Measurements from ENCODE around the gene ZNF385C. TPM values are rescaled to one million over a fixed set of nuclear protein-coding genes. Genes with fewer than 3 reads are reported as not detected.

ZNF385C gene
- total RNA-seq, 4 donors from 2014 or later: 0.27 to 0.48 TPM; not detected in 2

- Histone ChIP-seq H3K9me3 (no peaks in the 10 kb centered on the region), H3K27me3 (no peaks in the 10 kb centered on the region), H3K4me1 (peaks cover 0 to 8% (median 3%) of the 10 kb centered on the region in 4 donors), H3K36me3 (peaks cover 0 to 5% (median 0%) of the 10 kb centered on the region in 4 donors), H3K27ac (no peak overlapping the region), H3K4me3 (no peak overlapping the region)
- intact Hi-C loops (cut with DNase I; ENCODE audit: low total_unique reads): no loop called here
- 89% methylated on average over 3 of the region's 3 CpGs; no CpG with 5 or more reads in 1 of the 2 donors for WGBS, 2 donors (ENCODE audit: low coverage in 1 of 2)
- in situ Hi-C loops (cut with MboI; ENCODE audit: low pct_ligation_motif_present in 1 of 4, low pct_unique_long_range_greater_than_20kb in 1 of 4, low sequenced_read_pairs in 3 of 4): loop anchor here in 2 of 4 donors (10.0 kb wide), 1 partner anchor 139 kb away; the partner anchor contains the start of gene CNP (in 2 of the 2)
- TF ChIP-seq POLR2A (IDR thresholded peaks at IDR 0.05): no peak
- TF ChIP-seq EP300 (IDR thresholded peaks at IDR 0.05; ENCODE audit: low read depth): no peak
- TF ChIP-seq POLR2AphosphoS5 (IDR thresholded peaks at IDR 0.05): no peak
- TF ChIP-seq, protein P1, sequence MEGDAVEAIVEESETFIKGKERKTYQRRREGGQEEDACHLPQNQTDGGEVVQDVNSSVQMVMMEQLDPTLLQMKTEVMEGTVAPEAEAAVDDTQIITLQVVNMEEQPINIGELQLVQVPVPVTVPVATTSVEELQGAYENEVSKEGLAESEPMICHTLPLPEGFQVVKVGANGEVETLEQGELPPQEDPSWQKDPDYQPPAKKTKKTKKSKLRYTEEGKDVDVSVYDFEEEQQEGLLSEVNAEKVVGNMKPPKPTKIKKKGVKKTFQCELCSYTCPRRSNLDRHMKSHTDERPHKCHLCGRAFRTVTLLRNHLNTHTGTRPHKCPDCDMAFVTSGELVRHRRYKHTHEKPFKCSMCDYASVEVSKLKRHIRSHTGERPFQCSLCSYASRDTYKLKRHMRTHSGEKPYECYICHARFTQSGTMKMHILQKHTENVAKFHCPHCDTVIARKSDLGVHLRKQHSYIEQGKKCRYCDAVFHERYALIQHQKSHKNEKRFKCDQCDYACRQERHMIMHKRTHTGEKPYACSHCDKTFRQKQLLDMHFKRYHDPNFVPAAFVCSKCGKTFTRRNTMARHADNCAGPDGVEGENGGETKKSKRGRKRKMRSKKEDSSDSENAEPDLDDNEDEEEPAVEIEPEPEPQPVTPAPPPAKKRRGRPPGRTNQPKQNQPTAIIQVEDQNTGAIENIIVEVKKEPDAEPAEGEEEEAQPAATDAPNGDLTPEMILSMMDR (IDR thresholded peaks at IDR 0.05): no peak
- no peak for DNase-seq
These were observed 6.0 kb upstream of the ZNF385C start for GRCh38 chr17:42104264-42104663.

DNA sequence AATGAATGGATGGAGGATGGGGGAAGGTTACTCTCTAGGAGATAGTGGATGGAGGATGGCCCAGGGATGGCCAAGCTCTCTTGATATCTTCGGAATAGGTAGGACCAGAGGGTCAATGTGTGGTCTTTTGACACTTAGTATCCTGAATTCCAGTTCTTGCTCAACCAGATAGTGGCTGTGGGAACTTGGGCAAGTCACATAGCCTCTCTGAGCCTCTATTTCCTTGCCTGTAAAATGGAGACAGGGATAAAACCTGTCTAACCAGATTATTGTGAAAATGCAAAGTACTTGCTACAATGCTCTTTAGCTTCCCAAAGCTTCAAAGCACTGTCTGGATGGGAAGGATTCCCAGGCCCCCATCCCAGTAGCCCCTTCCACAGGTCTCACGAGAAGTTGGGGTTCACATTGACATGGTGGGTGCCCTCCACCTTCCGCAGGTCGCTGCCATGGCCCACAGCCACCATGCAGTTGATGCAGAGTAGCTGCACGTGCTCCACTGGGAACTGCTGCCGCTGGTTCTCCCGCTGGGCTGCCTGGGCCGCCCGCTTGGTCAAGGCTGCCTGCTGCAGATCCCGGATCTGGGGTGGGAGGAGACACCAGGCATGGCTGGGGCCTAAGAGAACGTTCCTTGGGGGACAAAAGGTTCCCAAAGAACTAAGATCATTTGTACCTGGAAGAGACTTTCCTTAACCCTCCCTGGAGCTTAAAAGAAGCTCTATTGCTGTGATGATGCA is 5.1 kb upstream of the ZNF385C start:
- 88% methylated on average over 11 of the region's 11 CpGs; no CpG with 5 or more reads in 1 of the 2 donors for WGBS, 2 donors (ENCODE audit: low coverage in 1 of 2)
- no peak for DNase-seq
- Histone ChIP-seq H3K4me3 (no peak overlapping the region), H3K27me3 (peaks cover 5% of the 10 kb centered on the region), H3K4me1 (peaks cover 0 to 9% (median 5%) of the 10 kb centered on the region in 4 donors), H3K27ac (no peak overlapping the region), H3K9me3 (no peaks in the 10 kb centered on the region), H3K36me3 (peaks cover 0 to 5% (median 0%) of the 10 kb centered on the region in 4 donors)
- TF ChIP-seq EP300 (IDR thresholded peaks at IDR 0.05; ENCODE audit: low read depth) (no peak), POLR2A (IDR thresholded peaks at IDR 0.05) (no peak), POLR2AphosphoS5 (IDR thresholded peaks at IDR 0.05) (no peak)
- TF ChIP-seq, protein P1 (IDR thresholded peaks at IDR 0.05): no peak
- intact Hi-C loops (cut with DNase I; ENCODE audit: low total_unique reads) (no loop called here), in situ Hi-C loops (cut with MboI; ENCODE audit: low pct_ligation_motif_present in 1 of 4, low pct_unique_long_range_greater_than_20kb in 1 of 4, low sequenced_read_pairs in 3 of 4) (loop anchor here in 2 of 4 donors (10.0 kb wide), 1 partner anchor 139 kb away; the partner anchor contains the start of gene CNP (in 2 of the 2))

DNA sequence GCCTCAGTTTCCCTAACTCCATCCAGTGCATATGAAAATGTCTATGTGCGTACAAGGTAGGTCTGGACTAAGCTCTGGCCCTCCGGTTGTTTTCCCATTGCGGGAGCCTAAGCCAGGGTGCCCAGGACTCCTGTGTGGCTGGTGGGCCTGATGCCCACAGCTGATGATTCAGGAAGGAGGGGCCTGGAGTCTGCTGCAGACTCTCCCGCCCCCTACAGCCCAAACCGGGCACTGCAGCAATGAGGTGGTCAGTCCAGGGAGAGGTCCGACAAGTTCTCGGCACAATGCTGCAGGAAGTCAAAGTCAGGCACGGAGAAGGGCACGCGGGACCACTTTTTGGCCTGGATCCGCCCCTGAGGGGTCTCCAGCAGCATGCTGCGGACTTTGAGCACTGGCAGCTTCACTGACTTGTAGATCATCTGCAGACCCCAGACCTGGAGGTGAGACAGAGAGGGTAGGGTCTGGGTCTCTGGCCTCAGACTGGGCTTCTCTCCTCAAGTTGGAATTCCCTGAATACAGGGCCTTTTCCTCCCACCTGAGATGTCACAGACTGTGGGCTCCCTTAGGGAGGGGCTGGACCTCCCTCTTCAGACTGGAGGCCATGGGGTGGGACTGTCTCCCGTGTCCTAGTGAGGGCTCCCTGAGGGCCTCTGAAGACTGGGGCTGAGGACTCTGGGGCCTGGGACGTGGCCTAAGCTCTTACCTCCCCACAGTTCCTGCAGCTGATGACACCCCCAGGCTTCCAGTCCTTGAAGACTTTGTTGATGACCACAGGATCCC is 3.4 kb upstream of the ZNF385C start:
- 46 to 100% methylated on average over 1 to 7 of the region's 14 CpGs for WGBS, 2 donors (ENCODE audit: low coverage in 1 of 2)
- peaks cover 21% of the 10 kb centered on the region for H3K27me3 ChIP-seq
- peak; percentile 82 for DNase-seq
- peaks cover 0 to 5% (median 0%) of the 10 kb centered on the region in 4 donors for H3K36me3 ChIP-seq
- TF ChIP-seq POLR2A (IDR thresholded peaks at IDR 0.05): no peak
- TF ChIP-seq, protein P1 (IDR thresholded peaks at IDR 0.05): peak; percentile 70 to 86 (median 85)
- H3K27ac ChIP-seq: no peak overlapping the region
- intact Hi-C loops (cut with DNase I; ENCODE audit: low total_unique reads): no loop called here
- no peaks in the 10 kb centered on the region for H3K9me3 ChIP-seq
- no peak overlapping the region for H3K4me3 ChIP-seq
- H3K4me1 ChIP-seq: peaks cover 0 to 11% (median 9%) of the 10 kb centered on the region in 4 donors
- in situ Hi-C loops (cut with MboI; ENCODE audit: low pct_ligation_motif_present in 1 of 4, low pct_unique_long_range_greater_than_20kb in 1 of 4, low sequenced_read_pairs in 3 of 4): loop anchor here in 2 of 4 donors (10.0 kb wide), 1 partner anchor 137 kb away; the partner anchor contains the start of gene CNP (in 2 of the 2)
